Peyer's patch (tissue), 4 donors: ENCODE data around the gene ZNF302.

Experiments
- CTCF ChIP-seq, 6 experiments: fragments of 450-650 bp in 4 of 6; fragments of 200-600 bp in 2 of 6; sonication (generic) in 1 of 6; IDR thresholded peaks; one replicate each; pipeline ENCODE4 v1.5.1; 2017 to 2019; ENCODE audit warnings: antibody characterized with exemption in 6 of 6, mild to moderate bottlenecking in 3 of 6, moderate library complexity in 1 of 6
- POLR2A ChIP-seq, 2 donors: fragments of 450-650 bp; IDR thresholded peaks; one replicate each; pipeline ENCODE4 v1.5.1; 2017; ENCODE audit warnings: antibody characterized with exemption in 2 of 2, mild to moderate bottlenecking in 2 of 2, moderate library complexity in 2 of 2

GRCh38 chr19:34715357-34715756 is 37.9 kb downstream of the ZNF302 start:
- TF ChIP-seq CTCF (IDR thresholded peaks at IDR 0.05) (no peak), POLR2A (IDR thresholded peaks at IDR 0.05) (no peak)
